HepG2 (cell line): ENCODE results near the gene PLEKHO1.
"Not testable (repeated sequence)": the region's sequence is repeated elsewhere in the genome, so short reads cannot be mapped to it uniquely, and the experiment has no call there.

ENCODE experiments used
- AFF4 ChIP-seq: sonication (generic); formaldehyde crosslinking; IDR thresholded peaks from 2 replicates; pipeline ENCODE4 v1.4.0; 2020; ENCODE audit warnings: missing genetic modification reagents
- ARID4A ChIP-seq: sonication (generic); formaldehyde crosslinking; IDR thresholded peaks from 2 replicates; pipeline ENCODE4 v1.5.0; 2020; ENCODE audit warnings: mild to moderate bottlenecking, missing genetic modification reagents, borderline replicate concordance
- ARID5B ChIP-seq: IDR thresholded peaks from 2 replicates; pipeline ENCODE4 v1.4.0; 2020; ENCODE audit warnings: mild to moderate bottlenecking, missing genetic modification reagents
- CTCF ChIP-seq: sonication (generic); formaldehyde crosslinking; IDR thresholded peaks from 2 replicates; pipeline ENCODE4 v1.5.0; 2020; ENCODE audit warnings: mild to moderate bottlenecking, missing genetic modification reagents, moderate library complexity
- EED ChIP-seq: sonication (generic); formaldehyde crosslinking; IDR thresholded peaks from 2 replicates; pipeline ENCODE4 v1.5.0; 2020; ENCODE audit warnings: mild to moderate bottlenecking, missing genetic modification reagents
- EHMT2 ChIP-seq: fragments of 200-600 bp; sonication (generic); IDR thresholded peaks from 2 replicates; pipeline ENCODE4 v1.7.0; 2017; ENCODE audit warnings: antibody characterized with exemption, low read depth, low read length, borderline replicate concordance
- FOXK2 ChIP-seq: fragments of 450-650 bp; IDR thresholded peaks from 2 replicates; pipeline ENCODE4 v1.6.1; 2016
- HDAC6 ChIP-seq: fragments of 200-600 bp; sonication (generic); IDR thresholded peaks from 2 replicates; pipeline ENCODE4 v1.7.0; 2017; ENCODE audit warnings: mild to moderate bottlenecking, antibody characterized with exemption, low read length, low read depth
- HNF4A ChIP-seq: sonication (generic); formaldehyde crosslinking; IDR thresholded peaks from 2 replicates; pipeline ENCODE4 v1.4.0; 2020; ENCODE audit warnings: missing genetic modification reagents
- KLF13 ChIP-seq: sonication (generic); formaldehyde crosslinking; IDR thresholded peaks from 2 replicates; pipeline ENCODE4 v1.4.0; 2020; ENCODE audit warnings: mild to moderate bottlenecking, missing genetic modification reagents
- POLR2AphosphoS5 ChIP-seq: IDR thresholded peaks from 2 replicates; pipeline ENCODE4 v1.6.1; 2012; ENCODE audit warnings: low read depth, low read length
- ZKSCAN5 ChIP-seq: sonication (generic); formaldehyde crosslinking; IDR thresholded peaks from 2 replicates; pipeline ENCODE4 v1.5.1; 2020; ENCODE audit warnings: mild to moderate bottlenecking, missing genetic modification reagents
- ZNF629 ChIP-seq: sonication (generic); formaldehyde crosslinking; conservative IDR thresholded peaks from 2 replicates; pipeline ENCODE4 v1.5.0; 2020; ENCODE audit warnings: missing genetic modification reagents

- TF ChIP-seq ARID5B (CRISPR knock-in tag); HNF4A (CRISPR knock-in tag); EED (CRISPR knock-in tag); POLR2AphosphoS5; ZNF629 (CRISPR knock-in tag); EHMT2; HDAC6; CTCF (CRISPR knock-in tag); KLF13; ARID4A (CRISPR knock-in tag); AFF4 (CRISPR knock-in tag); ZKSCAN5 (CRISPR knock-in tag); FOXK2: not testable (repeated sequence)
These were observed 58.7 kb downstream of the PLEKHO1 start for GRCh38 chr1:150208460-150208859.
